ENCODE data around the gene CCDC172. TPM values are rescaled to one million over a fixed set of nuclear protein-coding genes. Genes with fewer than 3 reads are reported as not detected.

Gene CCDC172
- total RNA-seq, 1 donor from 2014 or later, result not detected

GRCh38 chr10:116355341-116355740, 31.1 kb downstream of the CCDC172 start:
- Histone ChIP-seq H3K4me3 (no peak overlapping the region), H3K36me3 (no peaks in the 10 kb centered on the region), H3K9me3 (no peaks in the 10 kb centered on the region), H3K4me1 (no peaks in the 10 kb centered on the region), H3K27ac (no peak overlapping the region), H3K27me3 (no peaks in the 10 kb centered on the region)
- intact Hi-C loops (cut with DNase I), result no loop called here
- DNase-seq (ENCODE audit: extremely low spot score in 2 of 2), result no peak
- no peak for TF ChIP-seq POLR2A (IDR thresholded peaks at IDR 0.05)
- TF ChIP-seq CTCF (IDR thresholded peaks at IDR 0.05), result no peak
- no peak for TF ChIP-seq POLR2AphosphoS5 (IDR thresholded peaks at IDR 0.05; ENCODE audit: insufficient read depth in 1 of 2, low read depth in 1 of 2)

- intact Hi-C loops (cut with DNase I), result no loop called here
Observed at GRCh38 chr10:116356833-116357232, 32.6 kb downstream of the CCDC172 start.

GRCh38 chr10:116364868-116365267, 40.6 kb downstream of the CCDC172 start:
- intact Hi-C loops (cut with DNase I), result no loop called here
- no peak overlapping the region for H3K4me3 ChIP-seq
- no peak for DNase-seq (ENCODE audit: extremely low spot score in 2 of 2)

More at GRCh38 chr10:116356833-116357232, 32.6 kb downstream of the CCDC172 start:
- TF ChIP-seq CTCF (IDR thresholded peaks at IDR 0.05) (no peak), POLR2A (IDR thresholded peaks at IDR 0.05) (no peak), POLR2AphosphoS5 (IDR thresholded peaks at IDR 0.05; ENCODE audit: insufficient read depth in 1 of 2, low read depth in 1 of 2) (no peak)
- DNase-seq (ENCODE audit: extremely low spot score in 2 of 2), result no peak
- Histone ChIP-seq H3K36me3 (no peaks in the 10 kb centered on the region), H3K27ac (no peak overlapping the region), H3K4me3 (no peak overlapping the region), H3K27me3 (no peaks in the 10 kb centered on the region), H3K9me3 (no peaks in the 10 kb centered on the region), H3K4me1 (no peaks in the 10 kb centered on the region)

GRCh38 chr10:116371737-116372136, 47.5 kb downstream of the CCDC172 start:
- no peaks in the 10 kb centered on the region for H3K27me3 ChIP-seq
- no peaks in the 10 kb centered on the region for H3K36me3 ChIP-seq
- no peak for TF ChIP-seq POLR2AphosphoS5 (IDR thresholded peaks at IDR 0.05; ENCODE audit: insufficient read depth in 1 of 2, low read depth in 1 of 2)
- TF ChIP-seq POLR2A (IDR thresholded peaks at IDR 0.05), result no peak
- no peak for TF ChIP-seq CTCF (IDR thresholded peaks at IDR 0.05)
- H3K4me3 ChIP-seq, result no peak overlapping the region
- intact Hi-C loops (cut with DNase I), result no loop called here
- no peaks in the 10 kb centered on the region for H3K4me1 ChIP-seq
- no peaks in the 10 kb centered on the region for H3K9me3 ChIP-seq
- H3K27ac ChIP-seq, result no peak overlapping the region
- DNase-seq (ENCODE audit: extremely low spot score in 2 of 2), result no peak

More at GRCh38 chr10:116364868-116365267, 40.6 kb downstream of the CCDC172 start:
- no peak for TF ChIP-seq CTCF (IDR thresholded peaks at IDR 0.05)
- no peak for TF ChIP-seq POLR2AphosphoS5 (IDR thresholded peaks at IDR 0.05; ENCODE audit: insufficient read depth in 1 of 2, low read depth in 1 of 2)
- Histone ChIP-seq H3K9me3 (no peaks in the 10 kb centered on the region), H3K27ac (no peak overlapping the region), H3K36me3 (no peaks in the 10 kb centered on the region), H3K4me1 (no peaks in the 10 kb centered on the region), H3K27me3 (no peaks in the 10 kb centered on the region)

GRCh38 chr10:116382290-116382689, 58.0 kb downstream of the CCDC172 start:
- intact Hi-C loops (cut with DNase I), result no loop called here
- Histone ChIP-seq H3K27ac (no peak overlapping the region), H3K4me1 (no peaks in the 10 kb centered on the region), H3K36me3 (no peaks in the 10 kb centered on the region), H3K9me3 (no peaks in the 10 kb centered on the region), H3K27me3 (no peaks in the 10 kb centered on the region), H3K4me3 (no peak overlapping the region)
- TF ChIP-seq POLR2AphosphoS5 (IDR thresholded peaks at IDR 0.05; ENCODE audit: insufficient read depth in 1 of 2, low read depth in 1 of 2) (no peak), CTCF (IDR thresholded peaks at IDR 0.05) (no peak), POLR2A (IDR thresholded peaks at IDR 0.05) (no peak)
- DNase-seq (ENCODE audit: extremely low spot score in 2 of 2), result no peak
